ENCODE results near the gene PTPRE.

Gene PTPRE

GRCh38 chr10:128013626-128014025 lies 106.7 kb downstream of the PTPRE start:
- no peak overlapping the region for H3K27ac ChIP-seq (ENCODE audit: extremely low read depth, low read depth, low read length)
- POLR2A ChIA-PET: no interaction called here
- H3K36me3 ChIP-seq (ENCODE audit: control insufficient read depth in 2 of 2, insufficient read depth in 1 of 2, low read length in 2 of 2): no peaks in the 10 kb centered on the region
- no peak overlapping the region for H3K4me3 ChIP-seq (ENCODE audit: low read depth, low read length)
- TF ChIP-seq ZNF354C (tag by site-specific recombination; IDR thresholded peaks at IDR 0.05; ENCODE audit: borderline replicate concordance, low read depth) (no peak), ZNF175 (tag by site-specific recombination; IDR thresholded peaks at IDR 0.05) (no peak), ZNF423 (tag by site-specific recombination; IDR thresholded peaks at IDR 0.05) (no peak), YY1 (tag by site-specific recombination; IDR thresholded peaks at IDR 0.05) (no peak), ZNF658 (tag by site-specific recombination; IDR thresholded peaks at IDR 0.05) (no peak), EGR2 (tag by site-specific recombination; IDR thresholded peaks at IDR 0.05; ENCODE audit: low read depth) (no peak), ZNF311 (tag by site-specific recombination; IDR thresholded peaks at IDR 0.05; ENCODE audit: borderline replicate concordance) (no peak)
- H3K4me1 ChIP-seq (ENCODE audit: control insufficient read depth, insufficient read depth, low read length): no peaks in the 10 kb centered on the region
- CTCF ChIA-PET: interaction anchor here (0.9 to 8.7 kb wide), 4 partner anchors 10 to 108 kb away, joined by 3 to 154 read pairs (median 18); partner anchors contain the start of gene PTPRE
- no peaks in the 10 kb centered on the region for H3K9me3 ChIP-seq (ENCODE audit: control insufficient read depth, insufficient read depth, low read depth, low read length)

GRCh38 chr10:128014236-128014635 lies 107.3 kb downstream of the PTPRE start:
- TF ChIP-seq ZBTB48 (tag by site-specific recombination; IDR thresholded peaks at IDR 0.05) (no peak), ZNF26 (tag by site-specific recombination; IDR thresholded peaks at IDR 0.05) (no peak)
- Histone ChIP-seq H3K9me3 (ENCODE audit: control insufficient read depth, insufficient read depth, low read depth, low read length) (no peaks in the 10 kb centered on the region), H3K27ac (ENCODE audit: extremely low read depth, low read depth, low read length) (no peak overlapping the region), H3K4me1 (ENCODE audit: control insufficient read depth, insufficient read depth, low read length) (no peaks in the 10 kb centered on the region), H3K4me3 (ENCODE audit: low read depth, low read length) (no peak overlapping the region), H3K36me3 (ENCODE audit: control insufficient read depth in 2 of 2, insufficient read depth in 1 of 2, low read length in 2 of 2) (no peaks in the 10 kb centered on the region)
- ChIA-PET POLR2A (no interaction called here), CTCF (interaction anchor here (0.7 to 8.7 kb wide), 4 partner anchors 20 to 262 kb away, joined by 4 to 154 read pairs (median 17); partner anchors contain the start of gene PTPRE)

DNA sequence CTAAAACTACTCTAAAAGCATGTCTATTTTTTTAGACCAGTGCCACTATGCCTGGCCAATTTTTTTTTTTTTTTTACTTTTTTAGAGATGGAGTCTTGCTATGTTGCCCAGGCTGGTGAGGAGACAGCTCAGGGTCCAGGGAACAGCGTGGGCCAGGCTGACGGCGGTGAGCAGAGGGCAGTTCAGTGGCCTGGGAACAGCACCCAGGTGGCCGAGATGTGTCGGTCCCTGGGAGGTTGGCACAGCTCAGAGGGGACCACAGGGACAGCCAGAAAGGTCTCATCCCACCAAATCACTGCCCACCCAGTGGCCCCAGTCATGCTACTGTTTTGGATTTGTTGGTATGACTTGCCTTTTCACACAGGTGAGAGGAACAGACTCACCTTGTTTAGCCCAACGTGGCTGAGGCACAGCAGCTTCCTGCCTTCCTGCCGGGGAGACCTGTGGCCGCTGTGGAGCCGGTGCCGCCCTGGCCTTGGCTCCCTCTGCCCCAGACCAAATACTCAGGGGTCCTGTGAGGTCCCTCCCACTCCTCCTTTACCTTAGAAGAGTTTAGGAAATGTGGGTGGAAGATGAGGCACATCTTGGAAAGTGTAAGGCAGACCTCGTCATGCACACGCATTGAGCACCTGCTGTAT lies 109.6 kb downstream of the PTPRE start:
- Histone ChIP-seq H3K36me3 (ENCODE audit: control insufficient read depth in 2 of 2, insufficient read depth in 1 of 2, low read length in 2 of 2) (no peaks in the 10 kb centered on the region), H3K9me3 (ENCODE audit: control insufficient read depth, insufficient read depth, low read depth, low read length) (no peaks in the 10 kb centered on the region), H3K4me3 (ENCODE audit: low read depth, low read length) (no peak overlapping the region), H3K4me1 (ENCODE audit: control insufficient read depth, insufficient read depth, low read length) (no peaks in the 10 kb centered on the region), H3K27ac (ENCODE audit: extremely low read depth, low read depth, low read length) (no peak overlapping the region)
- CTCF ChIA-PET: interaction anchor here (0.6 to 8.7 kb wide), 4 partner anchors 10 to 111 kb away, joined by 3 to 154 read pairs (median 7); partner anchors contain the start of gene PTPRE
- POLR2A ChIA-PET: no interaction called here
- no peak for TF ChIP-seq OSR2 (tag by site-specific recombination; IDR thresholded peaks at IDR 0.05)
- TF ChIP-seq ZNF350 (tag by site-specific recombination; IDR thresholded peaks at IDR 0.05): no peak
- TF ChIP-seq ZSCAN30 (tag by site-specific recombination; IDR thresholded peaks at IDR 0.05): no peak
- TF ChIP-seq ZNF394 (tag by site-specific recombination; IDR thresholded peaks at IDR 0.05; ENCODE audit: borderline replicate concordance): no peak
- TF ChIP-seq ZBTB17 (tag by site-specific recombination; IDR thresholded peaks at IDR 0.05): no peak
- TF ChIP-seq REST (tag by site-specific recombination; IDR thresholded peaks at IDR 0.05): no peak
- no peak for TF ChIP-seq BCL11B (tag by site-specific recombination; IDR thresholded peaks at IDR 0.05; ENCODE audit: low read depth)
- TF ChIP-seq ZSCAN4 (tag by site-specific recombination; IDR thresholded peaks at IDR 0.05): no peak
- no peak for TF ChIP-seq ZSCAN18 (tag by site-specific recombination; IDR thresholded peaks at IDR 0.05)
- no peak for TF ChIP-seq ZNF416 (tag by site-specific recombination; IDR thresholded peaks at IDR 0.05)
- no peak for TF ChIP-seq KLF1 (tag by site-specific recombination; IDR thresholded peaks at IDR 0.05)
